T-cell (primary cell): ENCODE data around the gene KANSL3. TPM values are rescaled to one million over a fixed set of nuclear protein-coding genes. Genes with fewer than 3 reads are reported as not detected.
A peak's percentile ranks its signal among the peaks of the same experiment; 100 is the strongest.
"Not testable (repeated sequence)": the region's sequence is repeated elsewhere in the genome, so short reads cannot be mapped to it uniquely, and the experiment has no call there.

Experiments used
- ATAC-seq, 4 experiments: fragments of 200-7000 bp in 3 of 4; fragments of 150-1000 bp in 1 of 4; cut with Tn5 transposase; replicated peaks in 1 of 4; 1 replicate in 3 of 4; 2 replicates in 1 of 4; pipeline ENCODE4 v1.10.0; 2021; ENCODE audit warnings: moderate library complexity in 3 of 4, mild to moderate bottlenecking in 2 of 4, moderate number of reproducible peaks in 1 of 4
- CTCF ChIA-PET, 2 donors: fragments of 300-600 bp; sonication (Branson Sonifier 250); formaldehyde crosslinking; loops; one replicate each; lab custom pipeline; 2022; ENCODE audit warnings: antibody characterized with exemption in 2 of 2; lab: Charles Lee
- POLR2A ChIA-PET, 2 donors: fragments of 300-600 bp; sonication (Branson Sonifier 250); formaldehyde crosslinking; loops; one replicate each; lab custom pipeline; 2022; ENCODE audit warnings: antibody characterized with exemption in 2 of 2; lab: Charles Lee
- DNase-seq, 35 experiments: peaks; one replicate each; pipeline versions ENCODE4 v3.0.0 to v3.0.0-alpha.2; 2013 to 2023
- H3K27ac ChIP-seq: one replicate; pipeline ENCODE4 v1.5.1; 2013; ENCODE audit warnings: low read length
- H3K27me3 ChIP-seq, 2 experiments: replicated peaks in 1 of 2; 1 replicate in 1 of 2; 2 replicates in 1 of 2; pipeline versions ENCODE4 v1.6.1 to v1.7.0; 2013; ENCODE audit warnings: low read length in 1 of 2, mixed read lengths in 1 of 2; ENCODE audit not compliant: control insufficient read depth in 2 of 2, insufficient read depth in 2 of 2; ENCODE audit errors: extremely low read depth in 1 of 2
- H3K36me3 ChIP-seq, 2 donors: 1 replicate in 1 of 2; 2 replicates in 1 of 2; pipeline versions ENCODE4 v1.6.1 to v1.7.0; 2013; ENCODE audit warnings: low read length in 1 of 2; ENCODE audit not compliant: control insufficient read depth in 2 of 2, insufficient read depth in 1 of 2; ENCODE audit errors: extremely low read depth in 1 of 2
- H3K4me1 ChIP-seq, 2 experiments: 1 replicate in 1 of 2; 2 replicates in 1 of 2; pipeline versions ENCODE4 v1.6.1 to v1.7.0; 2013; ENCODE audit warnings: low read length in 2 of 2, mixed read lengths in 1 of 2; ENCODE audit not compliant: insufficient read depth in 2 of 2, control insufficient read depth in 1 of 2; ENCODE audit errors: extremely low read depth in 1 of 2
- H3K4me3 ChIP-seq, 2 donors: 1 replicate in 1 of 2; 2 replicates in 1 of 2; pipeline versions ENCODE4 v1.5.1 to v1.7.0; 2013; ENCODE audit warnings: mild to moderate bottlenecking in 2 of 2, low read length in 1 of 2, moderate library complexity in 1 of 2; ENCODE audit not compliant: control insufficient read depth in 1 of 2; ENCODE audit errors: extremely low read depth in 1 of 2
- H3K9me3 ChIP-seq: 2 replicates; pipeline ENCODE4 v1.7.0; 2013
- H3K27ac Mint-ChIP-seq, 2 donors: one replicate each; pipeline ENCODE4 v1.8.0; 2020 to 2021; ENCODE audit warnings: mild to moderate bottlenecking in 2 of 2, mixed read lengths in 2 of 2
- H3K27me3 Mint-ChIP-seq, 2 donors: one replicate each; pipeline ENCODE4 v1.8.0; 2021 to 2022; ENCODE audit warnings: mixed read lengths in 2 of 2
- H3K36me3 Mint-ChIP-seq: one replicate; pipeline ENCODE4 v1.8.0; 2021; ENCODE audit warnings: mixed read lengths
- H3K4me1 Mint-ChIP-seq, 3 donors: one replicate each; pipeline ENCODE4 v1.8.0; 2020 to 2022; ENCODE audit warnings: mixed read lengths in 3 of 3, mild to moderate bottlenecking in 1 of 3
- H3K4me3 Mint-ChIP-seq, 3 donors: one replicate each; pipeline ENCODE4 v1.8.0; 2020 to 2022; ENCODE audit warnings: mild to moderate bottlenecking in 3 of 3, mixed read lengths in 3 of 3, moderate library complexity in 3 of 3
- H3K9me3 Mint-ChIP-seq, 3 donors: one replicate each; pipeline ENCODE4 v1.8.0; 2020 to 2022; ENCODE audit warnings: mixed read lengths in 3 of 3
- WGBS: methylation state at CpG from one replicate; pipeline ENCODE4 v1.1.5; 2013; ENCODE audit warnings: missing lambda C conversion rate; ENCODE audit not compliant: insufficient coverage; 5-methylcytosine and 5-hydroxymethylcytosine counted together
- total RNA-seq, 35 experiments: library from RNA in 6 of 35; stranded (reverse) in 6 of 35; fragments of 120-200 nt in 1 of 35; gene quantifications; one replicate each; pipeline versions ENCODE4 v1.2.1 to v1.2.4 and lab custom pipeline; 2013 to 2026

Gene KANSL3
- total RNA-seq, 5 donors from 2014 or later (not counting 1 experiment from before 2014, with no cell fraction given) = 55.1 to 67.6 (median 60.2) TPM

DNA sequence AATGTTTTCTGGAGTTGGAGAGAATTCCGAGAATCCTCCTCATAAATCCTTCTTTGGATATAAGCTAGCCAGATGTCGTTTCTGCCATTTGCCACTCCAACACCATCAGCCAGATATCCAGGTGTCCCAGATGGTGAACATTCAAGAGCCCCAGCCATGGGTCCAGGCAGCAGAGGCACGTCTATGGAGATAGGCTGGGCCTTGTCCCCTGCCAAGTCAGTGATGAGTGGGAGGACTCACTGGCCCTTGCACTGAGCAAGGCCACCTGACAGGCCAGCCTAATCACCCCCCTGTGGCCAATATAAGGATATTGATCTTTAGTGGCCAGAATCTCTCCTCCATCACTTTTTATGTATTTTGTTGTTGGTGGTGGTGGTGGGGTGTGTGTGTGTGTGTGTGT lies 73.5 kb downstream of the KANSL3 start:
- DNase-seq (no peak), ATAC-seq (no peak)
- WGBS = 40% methylated on average over 1 of the region's 3 CpGs
- H3K4me1 ChIP-seq = no peaks in the 10 kb centered on the region
- Mint-ChIP-seq H3K9me3 (peaks cover 0 to 5% (median 4%) of the 10 kb centered on the region in 3 donors), H3K4me1 (no peaks in the 10 kb centered on the region), H3K4me3 (no peak overlapping the region), H3K27me3 (no peaks in the 10 kb centered on the region), H3K36me3 (no peaks in the 10 kb centered on the region), H3K27ac (no peak overlapping the region)
- no peak overlapping the region for H3K4me3 ChIP-seq
- no peak overlapping the region for H3K27ac ChIP-seq
- POLR2A ChIA-PET = no interaction called here
- H3K9me3 ChIP-seq = no peaks in the 10 kb centered on the region
- H3K27me3 ChIP-seq = no peaks in the 10 kb centered on the region
- H3K36me3 ChIP-seq = no peaks in the 10 kb centered on the region
- CTCF ChIA-PET = no interaction called here

GRCh38 chr2:96564026-96564425 lies 74.1 kb downstream of the KANSL3 start:
- Histone ChIP-seq H3K27me3 (no peaks in the 10 kb centered on the region), H3K36me3 (no peaks in the 10 kb centered on the region), H3K27ac (no peak overlapping the region), H3K4me3 (no peak overlapping the region), H3K9me3 (no peaks in the 10 kb centered on the region), H3K4me1 (no peaks in the 10 kb centered on the region)
- peaks cover 0 to 5% (median 4%) of the 10 kb centered on the region in 3 donors for H3K9me3 Mint-ChIP-seq
- ChIA-PET CTCF (no interaction called here), POLR2A (no interaction called here)
- DNase-seq (no peak), ATAC-seq (no peak)
- H3K27me3 Mint-ChIP-seq = no peaks in the 10 kb centered on the region
- no peaks in the 10 kb centered on the region for H3K36me3 Mint-ChIP-seq
- H3K4me3 Mint-ChIP-seq = no peak overlapping the region
- H3K4me1 Mint-ChIP-seq = no peaks in the 10 kb centered on the region
- H3K27ac Mint-ChIP-seq = no peak overlapping the region
- 81% methylated on average over 4 of the region's 4 CpGs for WGBS

- Histone ChIP-seq H3K4me3 (no peak overlapping the region), H3K27ac (no peak overlapping the region), H3K4me1 (peaks cover 0 to 13% of the 10 kb centered on the region in 2 experiments), H3K36me3 (no peaks in the 10 kb centered on the region), H3K9me3 (no peaks in the 10 kb centered on the region), H3K27me3 (no peaks in the 10 kb centered on the region)
- ATAC-seq (no peak), DNase-seq (no peak)
- H3K4me1 Mint-ChIP-seq = peaks cover 14 to 24% (median 23%) of the 10 kb centered on the region in 3 donors
- CTCF ChIA-PET = no interaction called here
- POLR2A ChIA-PET = no interaction called here
- H3K4me3 Mint-ChIP-seq = no peak overlapping the region
- 95% methylated on average over 2 of the region's 8 CpGs for WGBS
- no peaks in the 10 kb centered on the region for H3K27me3 Mint-ChIP-seq
- H3K27ac Mint-ChIP-seq = no peak overlapping the region
- no peaks in the 10 kb centered on the region for H3K36me3 Mint-ChIP-seq
- peaks cover 0 to 5% (median 4%) of the 10 kb centered on the region in 3 donors for H3K9me3 Mint-ChIP-seq
These were observed 79.6 kb downstream of the KANSL3 start for GRCh38 chr2:96558485-96558884.

DNA sequence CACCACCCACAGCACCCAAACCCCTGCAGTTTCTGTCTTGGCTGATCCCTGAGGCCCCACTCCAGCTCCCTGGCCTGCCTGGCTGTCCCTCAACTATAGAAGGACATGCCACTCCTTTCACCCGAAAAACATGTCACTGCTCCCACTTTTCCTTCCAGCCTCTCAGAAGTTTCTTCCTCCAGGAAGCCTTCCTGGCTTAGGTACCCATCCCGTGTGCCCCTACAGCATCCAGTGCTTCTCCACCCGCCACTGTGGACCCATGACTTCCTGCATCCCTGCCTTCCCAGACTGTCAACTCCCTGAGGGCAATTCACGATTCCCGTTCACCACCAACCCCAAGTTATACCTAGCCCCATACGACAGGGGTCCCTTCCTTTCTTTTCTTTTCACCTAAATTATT lies 80.1 kb downstream of the KANSL3 start:
- Histone ChIP-seq H3K4me3 (no peak overlapping the region), H3K36me3 (peaks cover 0 to 3% of the 10 kb centered on the region in 2 donors), H3K4me1 (peaks cover 0 to 14% of the 10 kb centered on the region in 2 experiments), H3K27ac (no peak overlapping the region), H3K9me3 (no peaks in the 10 kb centered on the region), H3K27me3 (no peaks in the 10 kb centered on the region)
- ChIA-PET CTCF (no interaction called here), POLR2A (interaction anchor here in 1 of 2 donors (0.6 kb wide), 1 partner anchor 72 kb away, joined by 5 read pairs; no protein-coding TSS in a partner anchor)
- Mint-ChIP-seq H3K4me3 (no peak overlapping the region), H3K27me3 (no peaks in the 10 kb centered on the region), H3K27ac (no peak overlapping the region), H3K36me3 (no peaks in the 10 kb centered on the region), H3K9me3 (peaks cover 0 to 5% (median 4%) of the 10 kb centered on the region in 3 donors), H3K4me1 (peaks cover 18 to 28% (median 27%) of the 10 kb centered on the region in 3 donors)
- no peak for DNase-seq
- ATAC-seq = no peak
- whole genome bisulfite sequencing = 85% methylated on average over 6 of the region's 6 CpGs

DNA sequence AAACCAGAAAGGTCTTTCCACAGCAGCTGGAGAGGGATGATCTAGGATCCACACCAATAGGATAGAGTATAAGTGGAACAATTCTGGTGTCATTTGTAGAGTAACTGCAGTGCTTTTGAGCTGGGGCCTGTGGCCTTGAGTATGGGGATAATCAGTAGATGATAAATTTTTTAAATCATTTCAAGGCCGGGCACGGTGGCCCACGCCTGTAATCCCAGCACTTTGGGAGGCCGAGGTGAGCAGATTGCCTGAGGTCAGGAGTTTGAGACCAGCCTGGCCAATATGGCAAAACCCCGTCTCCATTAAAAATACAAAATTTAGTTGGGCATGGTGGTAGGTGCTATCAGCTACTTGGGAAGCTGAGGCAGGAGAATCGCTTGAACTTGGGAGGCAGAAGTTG lies 80.7 kb downstream of the KANSL3 start:
- H3K36me3 ChIP-seq, H3K27ac ChIP-seq, H3K27me3 Mint-ChIP-seq, H3K9me3 Mint-ChIP-seq, H3K4me3 Mint-ChIP-seq, DNase-seq, CTCF ChIA-PET, H3K36me3 Mint-ChIP-seq, ATAC-seq, H3K27me3 ChIP-seq, H3K9me3 ChIP-seq, H3K4me3 ChIP-seq: not testable (repeated sequence)
- peak overlapping the region in 1 of 2 donors; percentile 8 for H3K27ac Mint-ChIP-seq
- peaks cover 0 to 18% of the 10 kb centered on the region in 2 experiments for H3K4me1 ChIP-seq
- H3K4me1 Mint-ChIP-seq = peaks cover 22 to 32% (median 31%) of the 10 kb centered on the region in 3 donors
- POLR2A ChIA-PET = interaction anchor here (0.6 to 0.7 kb wide), 3 partner anchors 22 to 32 kb away, joined by 3 to 11 read pairs (median 3); no protein-coding TSS in a partner anchor
- WGBS = 97% methylated on average over 5 of the region's 6 CpGs

GRCh38 chr2:96556441-96557330 lies 81.4 kb downstream of the KANSL3 start:
- Histone ChIP-seq H3K9me3 (no peaks in the 10 kb centered on the region), H3K27ac (no peak overlapping the region), H3K27me3 (no peaks in the 10 kb centered on the region), H3K4me3 (no peak overlapping the region), H3K36me3 (peaks cover 0 to 15% of the 10 kb centered on the region in 2 donors), H3K4me1 (peaks cover 0 to 20% of the 10 kb centered on the region in 2 experiments)
- Mint-ChIP-seq H3K4me3 (peak overlapping the region in 1 of 3 donors; percentile 33), H3K9me3 (no peaks in the 10 kb centered on the region), H3K27me3 (no peaks in the 10 kb centered on the region), H3K36me3 (peaks cover 3% of the 10 kb centered on the region), H3K4me1 (peaks cover 22 to 36% (median 32%) of the 10 kb centered on the region in 3 donors), H3K27ac (peak overlapping the region; percentile 35 to 81)
- ATAC-seq (peak in 1 of 4 experiments; percentile 15), DNase-seq (peak in 2 of 35 experiments; percentile 4 to 25)
- ChIA-PET CTCF (no interaction called here), POLR2A (interaction anchor here (0.6 to 0.7 kb wide), 3 partner anchors 21 to 31 kb away, joined by 3 to 11 read pairs (median 3); no protein-coding TSS in a partner anchor)
- WGBS = no CpG with 5 or more reads among the region's 16 CpGs
